K562 (cell line): ENCODE data around the gene S100A2. TPM values are rescaled to one million over a fixed set of nuclear protein-coding genes. Genes with fewer than 3 reads are reported as not detected.

Experiments
- ATAC-seq: fragments of 200-7000 bp; cut with Tn5 transposase; 3 replicates; pipeline ENCODE4 v1.9.1; 2020; ENCODE audit warnings: moderate library complexity
- BruUV-seq: library from RNA; stranded (reverse); fragments of 400-500 nt; replicated peaks from 2 replicates; lab custom pipeline; 2021; lab: Mats Ljungman, UMichigan
- CTCF ChIA-PET: fragments of 300-600 bp; formaldehyde crosslinking; extraction: SDS; loops from one replicate; lab custom pipeline; 2021; ENCODE audit warnings: low intra/inter-chr PET ratio; lab: Yijun Ruan, JAX
- POLR2A ChIA-PET: fragments of 300-600, 350-650 bp; sonication (Branson Sonifier 250); formaldehyde crosslinking; extraction: SDS; loops from one replicate; lab custom pipeline; 2021; ENCODE audit warnings: antibody characterized with exemption, inconsistent platforms; lab: Yijun Ruan, JAX
- DNase-seq, 4 experiments: peaks; one replicate each; pipeline versions ENCODE4 v3.0.0 to v3.0.0-alpha.2; 2011 to 2018; ENCODE audit warnings: low spot score in 3 of 4, mixed read lengths in 3 of 4; ENCODE audit errors: extremely low read depth in 1 of 4
- FAIRE-seq: peaks from 2 replicates; lab custom pipeline; 2011; peaks lifted over from hg19 to GRCh38; lab: Jason Lieb, UNC
- H2AFZ ChIP-seq: 2 replicates; pipeline ENCODE4 v1.6.0; 2011; ENCODE audit warnings: low read depth, low read length, control low read depth, inconsistent platforms
- H3K27ac ChIP-seq: fragments of 200-600 bp; 3 replicates; pipeline ENCODE4 v1.8.0; 2011; ENCODE audit warnings: low read depth, mild to moderate bottlenecking, control low read depth, inconsistent platforms, low read length, moderate library complexity, mixed read lengths; ENCODE audit errors: extremely low read depth
- H3K27me3 ChIP-seq, 2 experiments: fragments of 300-600 bp in 1 of 2; 2 replicates in 1 of 2; 3 replicates in 1 of 2; pipeline versions ENCODE4 v1.6.0 to v1.8.0; 2011; ENCODE audit warnings: inconsistent platforms in 2 of 2, low read length in 2 of 2, mild to moderate bottlenecking in 1 of 2, mixed read lengths in 1 of 2, moderate library complexity in 1 of 2; ENCODE audit not compliant: control insufficient read depth in 2 of 2, insufficient read depth in 2 of 2
- H3K36me3 ChIP-seq: fragments of 300-600 bp; 3 replicates; pipeline ENCODE4 v1.8.0; 2011; ENCODE audit warnings: mild to moderate bottlenecking, low read length, inconsistent platforms; ENCODE audit not compliant: control insufficient read depth, insufficient read depth
- H3K4me1 ChIP-seq, 2 experiments: fragments of 200-600 bp in 1 of 2; replicated peaks in 1 of 2; 2 replicates in 1 of 2; 3 replicates in 1 of 2; pipeline versions ENCODE4 v1.5.1 to v1.8.0; 2011; ENCODE audit warnings: inconsistent platforms in 2 of 2, low read length in 2 of 2, mild to moderate bottlenecking in 1 of 2, mixed read lengths in 1 of 2, moderate library complexity in 1 of 2; ENCODE audit not compliant: control insufficient read depth in 2 of 2, insufficient read depth in 2 of 2
- H3K4me2 ChIP-seq: 2 replicates; pipeline ENCODE4 v1.6.1; 2011; ENCODE audit warnings: low read length, control low read depth, inconsistent platforms, mixed read lengths; ENCODE audit not compliant: insufficient read depth
- H3K4me3 ChIP-seq: fragments of 200-600 bp; sonication (generic), shearing (Covaris generic); 2 replicates; pipeline ENCODE4 v1.5.1; 2016; ENCODE audit warnings: control low read depth, inconsistent platforms
- H3K79me2 ChIP-seq: fragments of 200-600 bp; 3 replicates; pipeline ENCODE4 v1.8.0; 2011; ENCODE audit warnings: low read length, inconsistent platforms; ENCODE audit not compliant: control insufficient read depth, insufficient read depth
- H3K9ac ChIP-seq, 2 experiments: 2 replicates each; pipeline versions ENCODE4 v1.6.0 to v1.6.1; 2011; ENCODE audit warnings: low read depth in 2 of 2, low read length in 2 of 2, control low read depth in 1 of 2, inconsistent platforms in 1 of 2, mild to moderate bottlenecking in 1 of 2, mixed read lengths in 1 of 2; ENCODE audit not compliant: insufficient read depth in 1 of 2
- H3K9me1 ChIP-seq: one replicate; pipeline ENCODE4 v1.6.0; 2011; ENCODE audit warnings: inconsistent platforms, mild to moderate bottlenecking, low read length, moderate library complexity; ENCODE audit not compliant: control insufficient read depth, insufficient read depth
- H3K9me3 ChIP-seq: replicated peaks from 2 replicates; pipeline ENCODE4 v1.5.1; 2011; ENCODE audit warnings: low read depth, low read length, inconsistent platforms; ENCODE audit not compliant: control insufficient read depth, insufficient read depth
- H4K20me1 ChIP-seq: replicated peaks from 2 replicates; pipeline ENCODE4 v1.6.1; 2011; ENCODE audit warnings: low read length, inconsistent platforms, mixed read lengths; ENCODE audit not compliant: control insufficient read depth, insufficient read depth
- ADNP ChIP-seq: fragments of 200-800 bp; sonication (Bioruptor generic); IDR thresholded peaks from 2 replicates; pipeline ENCODE4 v1.6.1; 2016; ENCODE audit warnings: missing genetic modification characterization, missing compliant biosample characterization
- ARID1B ChIP-seq: fragments of 450-650 bp; IDR thresholded peaks from 2 replicates; pipeline ENCODE4 v1.6.1; 2016; ENCODE audit warnings: antibody characterized with exemption, mild to moderate bottlenecking, inconsistent platforms
- BHLHE40 ChIP-seq: IDR thresholded peaks from 2 replicates; pipeline ENCODE4 v1.6.1; 2011; ENCODE audit warnings: low read length, improper control_type of control experiment
- BRCA1 ChIP-seq, 2 experiments: fragments of 450-650 bp in 1 of 2; sonication (generic) in 1 of 2; formaldehyde crosslinking in 1 of 2; IDR thresholded peaks; 2 replicates each; pipeline versions ENCODE4 v1.5.0 to v1.6.1; 2017 to 2020; ENCODE audit warnings: mild to moderate bottlenecking in 1 of 2, missing genetic modification reagents in 1 of 2
- FOS ChIP-seq: IDR thresholded peaks from 3 replicates; pipeline ENCODE4 v1.6.1; 2011; ENCODE audit not compliant: insufficient read length; ENCODE audit errors: extremely low read depth
- HDAC3 ChIP-seq: fragments of 450-650 bp; IDR thresholded peaks from 2 replicates; pipeline ENCODE4 v1.6.1; 2018; ENCODE audit warnings: borderline replicate concordance, mild to moderate bottlenecking, moderate library complexity; ENCODE audit not compliant: partially characterized antibody
- JUND ChIP-seq, 2 experiments: IDR thresholded peaks; 2 replicates in 1 of 2; 3 replicates in 1 of 2; pipeline ENCODE4 v1.6.1; 2011; ENCODE audit warnings: borderline replicate concordance in 2 of 2, low read depth in 2 of 2, low read length in 2 of 2, improper control_type of control experiment in 1 of 2, missing biosample characterization in 1 of 2, missing genetic modification characterization in 1 of 2, missing genetic modification reagents in 1 of 2
- MAFF ChIP-seq: IDR thresholded peaks from 2 replicates; pipeline ENCODE4 v1.6.1; 2012; ENCODE audit warnings: low read length, improper control_type of control experiment
- MAX ChIP-seq: sonication (generic); formaldehyde crosslinking; IDR thresholded peaks from 2 replicates; pipeline ENCODE4 v1.9.0; 2022; ENCODE audit warnings: mild to moderate bottlenecking, missing genetic modification reagents
- POLR3G ChIP-seq: IDR thresholded peaks from 2 replicates; pipeline ENCODE4 v1.6.1; 2011; ENCODE audit not compliant: insufficient read length, insufficient replicate concordance; ENCODE audit errors: extremely low read depth
- PTRF ChIP-seq: fragments of 450-650 bp; IDR thresholded peaks from 2 replicates; pipeline ENCODE4 v1.6.1; 2016; ENCODE audit warnings: mild to moderate bottlenecking, missing genetic modification characterization, missing compliant biosample characterization
- RBM17 ChIP-seq: fragments of 200-400 bp; formaldehyde crosslinking; IDR thresholded peaks from 2 replicates; pipeline ENCODE4 v1.6.1; 2017; ENCODE audit warnings: low read depth, mild to moderate bottlenecking, low read length, borderline replicate concordance
- USF1 ChIP-seq: sonication (generic); formaldehyde crosslinking; IDR thresholded peaks from 2 replicates; pipeline ENCODE4 v1.9.0; 2022; ENCODE audit warnings: mild to moderate bottlenecking, missing genetic modification reagents
- ZFX ChIP-seq: sonication (generic); formaldehyde crosslinking; IDR thresholded peaks from 2 replicates; pipeline ENCODE4 v1.8.0; 2022; ENCODE audit warnings: mild to moderate bottlenecking, missing genetic modification reagents, moderate library complexity
- ZNF644 ChIP-seq: fragments of 200-800 bp; sonication (Bioruptor generic); IDR thresholded peaks from 2 replicates; pipeline ENCODE4 v1.6.1; 2016; ENCODE audit warnings: low read depth, missing genetic modification characterization, missing compliant biosample characterization
- ZNF740 ChIP-seq, 3 experiments: fragments of 200-800 bp in 1 of 3; sonication (Bioruptor generic) in 1 of 3; sonication (generic) in 1 of 3; formaldehyde crosslinking in 1 of 3; IDR thresholded peaks; 2 replicates each; pipeline versions ENCODE4 v1.6.1 to v1.8.0; 2016 to 2022; ENCODE audit warnings: mild to moderate bottlenecking in 2 of 3, missing compliant biosample characterization in 2 of 3, missing genetic modification characterization in 2 of 3, missing genetic modification reagents in 1 of 3
- WGBS: fragments of 100-300 bp; shearing (Covaris generic); methylation state at CpG from one replicate; pipeline ENCODE4 v1.1.6; 2016; ENCODE audit warnings: low coverage, mixed read lengths; ENCODE audit not compliant: insufficient coverage; ENCODE audit errors: missing lambda C conversion rate; 5-methylcytosine and 5-hydroxymethylcytosine counted together
- in situ Hi-C: fragments of 300-500 bp; cut with MboI; formaldehyde crosslinking; loops from 4 replicates; pipeline ENCODE4 v1.15.0; 2018; ENCODE audit warnings: inconsistent platforms, mixed read lengths
- intact Hi-C: fragments of 100-400 bp; cut with micrococcal nuclease; formaldehyde crosslinking; loops from 2 replicates; pipeline ENCODE4 v1.14.2; 2022
- polyA plus RNA-seq, 8 experiments: library from polyadenylated mRNA; depleted of rRNA in 4 of 8; stranded (reverse) in 5 of 8; unstranded in 3 of 8; fragments of >200 nt; fragmentation: Nextera tagmentation in 2 of 8; fragmentation: Illumina TruSeq in 1 of 8; extraction: Ambion mirVana in 2 of 8; extraction: Trizol in 1 of 8; gene quantifications; 2 replicates each; pipeline versions ENCODE4 v1.2.1 to v1.2.3, GENCODE V29; 2011 to 2014; ENCODE audit warnings: inconsistent platforms in 1 of 8, missing spikeins in 1 of 8
- total RNA-seq, 7 experiments: library from RNA; depleted of rRNA in 6 of 7; stranded (reverse); fragments of >200 nt in 6 of 7; fragmentation: Illumina TruSeq in 2 of 7; extraction: Trizol in 2 of 7; gene quantifications; 2 replicates each; pipeline versions ENCODE4 v1.2.1 to v1.2.3, GENCODE V29; 2011 to 2021; ENCODE audit warnings: low replicate concordance in 1 of 7
- TF ChIP-seq, protein P1 (sequence below), 2 experiments: fragments of 450-650 bp in 1 of 2; sonication (generic) in 1 of 2; formaldehyde crosslinking in 1 of 2; IDR thresholded peaks in 1 of 2; conservative IDR thresholded peaks in 1 of 2; 2 replicates each; pipeline versions ENCODE4 v1.6.1 to v1.8.1; 2016 to 2023; ENCODE audit warnings: mild to moderate bottlenecking in 2 of 2, moderate library complexity in 2 of 2, inconsistent platforms in 1 of 2, missing genetic modification reagents in 1 of 2

S100A2 gene
- total and polyA plus RNA-seq, 9 of the 15 experiments (the other 6 are each of a cell fraction or from before 2014, with no cell fraction given): 0.28 to 0.65 (median 0.44) TPM; not detected in 4

DNA sequence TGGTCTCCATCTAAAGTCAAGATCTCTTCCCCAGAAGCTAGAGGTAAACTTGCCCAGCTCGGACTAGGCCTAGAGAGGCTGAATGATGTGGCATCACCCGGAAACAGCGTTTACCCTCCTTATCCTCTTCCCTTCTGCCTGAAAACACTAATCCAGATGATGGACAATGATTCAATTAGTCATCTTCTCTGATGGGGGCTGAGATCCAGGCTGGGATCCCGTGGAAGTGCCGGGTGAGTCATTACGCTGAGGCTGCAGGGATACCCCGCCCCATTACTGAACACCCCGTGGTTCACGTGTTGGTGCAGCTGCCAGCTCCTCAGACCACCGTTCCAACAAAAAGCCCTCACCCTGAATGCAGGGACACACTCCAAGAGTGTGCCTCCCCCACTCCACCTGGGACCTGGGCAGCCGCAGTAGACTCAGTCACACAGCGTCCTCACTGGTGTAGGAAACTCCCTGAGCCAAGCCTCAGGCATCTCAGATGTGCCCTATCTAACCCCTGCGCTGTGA, 31.9 kb downstream of the S100A2 start:
- H3K27me3 ChIP-seq: no peaks in the 10 kb centered on the region
- H3K4me2 ChIP-seq: peak overlapping the region; percentile 19
- BruUV-seq: no TSS peak
- H3K4me1 ChIP-seq: peaks cover 45 to 52% of the 10 kb centered on the region in 2 experiments
- CTCF ChIA-PET: interaction anchor here (2.4 kb wide), 1 partner anchor 35 kb away, joined by 21 read pairs; no protein-coding TSS in a partner anchor
- no peaks in the 10 kb centered on the region; the same call in 2 of the 3 replicates for H3K79me2 ChIP-seq
- no peaks in the 10 kb centered on the region for H3K9me1 ChIP-seq
- DNase-seq (peak; percentile 47 to 58 (median 56)), FAIRE-seq (no peak), ATAC-seq (no peak)
- whole genome bisulfite sequencing: 28% methylated on average over 12 of the region's 13 CpGs
- no peaks in the 10 kb centered on the region for H3K9me3 ChIP-seq
- POLR2A ChIA-PET: interaction anchor here (0.6 to 1.0 kb wide), 3 partner anchors 9 to 18 kb away, joined by 3 to 4 read pairs (median 3); no protein-coding TSS in a partner anchor
- no peak overlapping the region for H3K4me3 ChIP-seq
- H3K36me3 ChIP-seq: no peaks in the 10 kb centered on the region
- peak overlapping the region; percentile 11 to 39; a peak in 2 of 4 replicates for H3K9ac ChIP-seq
- no peak overlapping the region; the same call in 2 of the 3 replicates for H3K27ac ChIP-seq
- H2AFZ ChIP-seq: peak overlapping the region; percentile 86
- in situ Hi-C loops: loop anchor here (5.0 kb wide), 1 partner anchor 34 kb away; the partner anchor contains the start of gene S100A2
- H4K20me1 ChIP-seq: no peaks in the 10 kb centered on the region
- intact Hi-C loops: loop anchor here (5.0 kb wide), 1 partner anchor 99 kb away; the partner anchor contains the start of gene CHTOP
- TF ChIP-seq MAFF: no peak
- peak; percentile 74 for TF ChIP-seq BHLHE40
- TF ChIP-seq ADNP (tag): no peak
- TF ChIP-seq ZNF644 (tag): no peak
- no peak for TF ChIP-seq POLR3G
- TF ChIP-seq, protein P1, sequence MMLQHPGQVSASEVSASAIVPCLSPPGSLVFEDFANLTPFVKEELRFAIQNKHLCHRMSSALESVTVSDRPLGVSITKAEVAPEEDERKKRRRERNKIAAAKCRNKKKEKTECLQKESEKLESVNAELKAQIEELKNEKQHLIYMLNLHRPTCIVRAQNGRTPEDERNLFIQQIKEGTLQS (IDR thresholded peaks at IDR 0.05): peak; percentile 85
- TF ChIP-seq, protein P1 (CRISPR knock-in tag; conservative IDR thresholded peaks at IDR 0.05): no peak
- no peak for TF ChIP-seq BRCA1 (IDR thresholded peaks at IDR 0.05)
- TF ChIP-seq BRCA1 (CRISPR knock-in tag; IDR thresholded peaks at IDR 0.05): no peak
- peak; percentile 45; the same call in 1 of the 2 replicates for TF ChIP-seq ZFX (CRISPR knock-in tag)
- TF ChIP-seq ZNF740 (CRISPR knock-in tag; IDR thresholded peaks at IDR 0.05): no peak
- TF ChIP-seq ZNF740 (tag; IDR thresholded peaks at IDR 0.05): no peak
- peak; percentile 53 for TF ChIP-seq FOS
- peak; percentile 52 for TF ChIP-seq ARID1B
- TF ChIP-seq MAX (CRISPR knock-in tag): 0 out of 2 replicates have a peak, but pooled peaks have one; percentile 3
- TF ChIP-seq USF1 (CRISPR knock-in tag): 0 out of 2 replicates have a peak, but pooled peaks have one; percentile 3
- peak; percentile 83; the same call in 1 of the 2 replicates for TF ChIP-seq JUND (IDR thresholded peaks at IDR 0.05; ENCODE audit: borderline replicate concordance, low read depth, low read length)
- TF ChIP-seq JUND (tag; IDR thresholded peaks at IDR 0.05; ENCODE audit: borderline replicate concordance, low read depth, low read length): peak; percentile 70; the same call in 1 of the 3 replicates
- TF ChIP-seq HDAC3: no peak
- no peak for TF ChIP-seq PTRF (tag)
- TF ChIP-seq RBM17: no peak
